Stimulated activated CD4-positive, alpha-beta T cell treated with anti-CD3 and anti-CD28 coated beads, Interleukin-15, amount 100 ng/mL, for 1 hour (primary cell): Measurements from ENCODE around the gene FBXO9.

Experiments
- DNase-seq, 2 donors: peaks; one replicate each; pipeline ENCODE4 v3.0.0-alpha.2; 2020; ENCODE audit warnings: low read depth in 1 of 2, low spot score in 1 of 2

Gene FBXO9

DNA sequence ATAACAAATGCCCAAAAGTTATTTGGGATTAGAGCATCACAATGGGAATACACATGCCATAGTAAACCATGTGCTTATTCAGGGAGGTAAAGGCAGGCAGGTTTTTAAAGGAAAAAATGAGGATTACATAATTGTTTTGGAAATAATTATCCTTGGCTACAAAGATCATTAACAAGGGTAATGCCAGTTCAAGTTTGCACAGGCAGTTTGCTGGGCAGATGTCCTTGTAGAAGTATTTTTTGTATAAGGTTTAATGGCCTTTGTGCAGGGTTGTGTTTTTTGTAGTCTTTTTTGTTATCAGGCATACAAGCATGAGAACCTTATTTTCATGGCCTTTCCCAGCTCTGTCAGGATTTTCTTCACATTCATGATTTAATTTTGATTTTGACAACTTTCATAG lies 24.7 kb downstream of the FBXO9 start:
- no peak for DNase-seq

DNA sequence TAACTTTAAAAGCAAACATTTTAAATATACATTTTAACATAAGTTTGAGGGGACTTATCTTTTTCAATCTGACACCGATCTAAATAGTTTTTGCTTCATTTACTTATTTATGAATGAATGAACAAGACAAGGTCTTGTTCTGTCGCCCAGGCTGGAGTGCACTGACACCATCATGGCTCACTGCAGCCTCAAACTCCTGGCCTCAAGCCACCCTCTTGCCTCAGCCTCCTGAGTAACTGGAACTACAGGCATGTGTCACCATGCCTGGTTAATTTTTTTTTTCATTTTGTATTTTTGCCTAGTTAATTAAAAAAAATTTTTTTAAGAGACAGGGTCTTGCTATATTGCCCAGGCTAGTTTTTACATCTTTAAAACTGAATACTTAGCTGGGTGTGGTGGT lies 25.4 kb downstream of the FBXO9 start:
- DNase-seq = no peak

DNA sequence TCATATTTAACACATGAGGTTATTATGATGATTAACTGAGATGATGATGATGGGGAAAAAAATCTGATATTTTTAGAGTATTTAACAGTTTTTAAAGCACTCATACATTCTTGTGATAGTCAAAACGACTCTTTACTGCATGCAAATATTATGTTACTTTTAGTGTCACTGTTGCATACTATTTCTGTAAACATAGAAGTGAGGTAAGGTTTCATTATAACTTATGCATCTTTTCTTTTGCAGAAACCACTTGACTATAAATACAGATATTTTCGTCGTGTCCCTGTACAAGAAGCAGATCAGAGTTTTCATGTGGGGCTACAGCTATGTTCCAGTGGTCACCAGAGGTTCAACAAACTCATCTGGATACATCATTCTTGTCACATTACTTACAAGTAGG lies 30.1 kb downstream of the FBXO9 start:
- DNase-seq = no peak

DNA sequence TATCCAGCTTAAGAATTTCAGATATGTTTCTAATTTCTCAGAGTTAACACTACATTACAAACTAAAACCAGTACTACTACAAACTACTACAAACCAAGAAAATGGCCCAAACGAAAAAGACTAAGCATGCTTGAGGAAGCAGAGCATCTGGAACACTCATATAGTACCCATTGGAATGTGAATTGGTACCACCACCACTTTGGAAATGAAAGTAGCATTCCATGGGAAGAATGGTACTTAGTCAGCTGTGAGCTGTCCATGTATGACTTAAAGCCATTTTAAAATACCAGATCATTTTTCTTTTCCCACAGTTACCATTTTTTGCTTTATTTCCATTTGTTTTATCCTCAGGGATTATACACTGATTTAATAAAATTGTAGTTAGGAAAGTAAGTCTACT lies 30.5 kb downstream of the FBXO9 start:
- DNase-seq = no peak

DNA sequence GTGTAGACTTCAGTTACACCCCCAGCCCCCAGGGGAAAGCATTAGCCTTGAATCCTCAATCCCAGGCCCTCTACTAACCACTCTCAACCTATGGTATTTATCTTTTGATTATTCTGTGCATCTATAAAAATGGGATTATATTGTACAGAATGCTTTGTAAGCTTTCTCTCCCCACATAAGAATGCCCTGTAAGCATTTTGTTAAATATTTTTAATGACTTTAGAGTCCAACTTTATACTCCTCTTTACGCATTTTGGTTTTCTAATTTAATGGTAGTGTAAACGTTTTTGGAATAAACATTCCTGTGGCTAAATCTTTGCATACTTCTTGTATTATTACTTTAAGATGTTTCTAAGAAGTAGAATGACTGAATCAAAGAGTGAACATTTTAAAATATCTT lies 35.4 kb downstream of the FBXO9 start:
- DNase-seq = no peak

DNA sequence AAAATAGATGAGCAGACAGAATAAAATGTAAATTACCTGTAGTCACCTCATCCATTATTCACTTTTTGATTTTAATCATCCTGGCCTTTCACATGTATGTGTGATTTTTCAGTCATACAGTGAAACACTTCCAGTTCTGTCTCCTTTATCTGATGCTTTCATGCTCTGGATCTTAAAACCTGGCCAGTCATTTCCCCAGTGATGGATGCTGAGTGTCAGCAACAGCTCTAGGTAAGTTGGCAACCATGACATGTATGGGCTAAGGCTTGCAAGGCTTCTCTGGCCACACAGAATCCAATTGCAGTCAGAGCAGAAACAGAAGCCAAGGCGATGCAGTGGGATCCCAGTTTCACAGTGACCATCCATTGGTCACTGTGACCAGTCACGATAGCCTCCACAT lies 35.8 kb downstream of the FBXO9 start:
- no peak for DNase-seq

DNA sequence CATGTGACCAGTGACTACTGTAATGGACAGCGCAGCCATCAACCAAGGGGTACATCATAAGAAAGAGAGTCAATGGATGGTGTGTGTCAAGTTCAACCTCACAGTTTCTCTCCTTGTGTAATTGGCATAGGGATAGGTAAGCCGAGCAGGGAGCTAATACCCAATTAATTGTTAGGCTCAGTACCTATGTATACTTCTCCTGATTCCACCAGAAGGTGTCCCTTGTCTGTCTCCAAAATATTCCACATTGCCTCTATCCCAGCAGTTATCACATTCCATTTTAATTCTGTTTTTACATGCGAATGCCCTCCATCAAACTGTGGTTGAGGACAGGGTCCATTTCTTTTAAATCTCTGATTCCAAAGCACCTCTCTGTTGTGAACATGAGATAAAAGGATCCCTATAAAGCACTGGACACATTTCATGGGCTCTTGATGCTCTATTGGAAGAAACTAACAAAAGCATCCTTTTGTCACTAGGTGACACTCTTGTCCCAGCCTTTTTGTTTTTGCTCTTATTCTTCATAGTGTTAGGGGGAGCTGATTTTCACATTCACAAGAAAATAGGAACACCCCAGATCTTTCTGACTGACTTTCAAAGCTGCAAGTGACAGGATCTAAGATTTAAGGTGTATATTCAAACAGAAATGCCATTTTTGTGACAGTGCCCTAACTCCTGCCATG lies 38.9 kb downstream of the FBXO9 start:
- DNase-seq = no peak

DNA sequence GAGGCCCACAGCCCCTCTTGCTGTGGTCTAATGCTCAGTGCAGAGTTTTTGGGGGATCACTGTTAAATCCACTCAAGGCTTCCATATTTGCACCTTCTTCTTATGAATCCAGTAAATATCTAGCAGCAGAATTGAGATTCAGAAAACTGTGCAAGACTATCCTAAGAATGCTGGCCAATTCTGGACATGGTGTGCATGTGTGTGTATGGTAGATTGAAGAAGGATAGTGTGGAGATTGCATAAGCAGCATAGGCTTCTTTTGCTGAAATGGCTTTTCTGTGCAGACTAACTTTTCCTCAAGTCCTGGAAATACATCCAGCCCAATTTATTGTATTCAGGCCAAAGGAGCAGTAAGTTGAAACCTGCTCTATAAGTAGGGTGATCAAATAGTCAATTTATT lies 39.7 kb downstream of the FBXO9 start:
- DNase-seq = no peak

DNA sequence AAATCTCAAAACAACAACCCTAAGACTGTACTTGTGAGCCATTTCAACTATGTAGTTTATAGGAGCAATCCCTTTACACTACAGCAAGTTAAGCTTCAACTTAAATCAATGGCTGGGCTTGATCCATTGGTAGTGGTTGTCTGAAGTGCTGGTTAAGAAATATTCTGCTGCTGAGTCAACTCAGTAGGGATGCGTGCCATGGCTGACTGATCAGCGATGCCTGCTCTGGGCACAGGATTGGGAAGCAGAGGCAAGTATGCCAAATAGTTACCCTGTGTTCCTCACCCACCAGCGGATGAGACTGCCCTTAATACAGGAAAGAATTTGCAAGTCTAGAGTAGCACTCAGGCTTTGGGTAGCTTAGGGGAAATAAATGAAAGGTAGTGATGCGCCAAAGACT lies 41.9 kb downstream of the FBXO9 start:
- DNase-seq = no peak

DNA sequence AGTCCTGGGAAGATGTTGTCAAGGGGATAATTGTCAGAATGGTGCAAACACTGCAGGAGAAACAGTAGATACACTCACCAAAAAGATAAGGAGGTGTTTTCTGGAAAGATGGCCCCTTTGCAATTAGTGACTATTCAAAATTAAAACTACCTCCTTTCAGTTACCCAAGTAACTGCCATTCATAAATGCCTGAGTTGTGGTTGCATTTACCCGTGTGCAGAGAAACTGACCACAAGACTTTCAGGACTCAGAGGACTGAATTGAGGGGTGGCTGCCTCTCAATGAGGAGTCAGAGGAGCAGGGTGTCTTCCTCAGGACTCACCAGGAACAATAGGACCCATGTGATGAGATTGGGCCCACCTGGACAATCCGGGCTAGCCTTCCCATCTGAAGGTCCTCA lies 44.4 kb downstream of the FBXO9 start:
- DNase-seq = no peak

DNA sequence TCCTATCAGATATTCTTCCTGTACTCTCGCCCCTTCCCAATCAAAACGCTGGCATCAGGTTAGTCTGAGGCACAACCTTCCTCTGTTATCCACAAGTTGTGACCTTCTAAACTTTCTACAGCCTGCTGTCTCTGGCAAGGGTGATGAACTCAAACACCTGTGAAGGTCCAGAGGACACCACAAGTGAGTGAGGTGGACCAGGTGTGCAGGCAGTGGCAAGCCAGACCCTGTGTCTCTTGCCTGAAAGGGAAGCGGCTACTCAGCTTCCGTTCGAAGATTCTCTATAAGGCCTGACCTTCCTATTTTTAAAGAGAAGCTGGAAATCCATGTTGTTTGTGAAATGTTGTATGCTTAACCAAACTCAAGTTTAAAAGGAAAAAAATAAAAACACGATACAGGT lies 46.7 kb downstream of the FBXO9 start:
- no peak for DNase-seq

DNA sequence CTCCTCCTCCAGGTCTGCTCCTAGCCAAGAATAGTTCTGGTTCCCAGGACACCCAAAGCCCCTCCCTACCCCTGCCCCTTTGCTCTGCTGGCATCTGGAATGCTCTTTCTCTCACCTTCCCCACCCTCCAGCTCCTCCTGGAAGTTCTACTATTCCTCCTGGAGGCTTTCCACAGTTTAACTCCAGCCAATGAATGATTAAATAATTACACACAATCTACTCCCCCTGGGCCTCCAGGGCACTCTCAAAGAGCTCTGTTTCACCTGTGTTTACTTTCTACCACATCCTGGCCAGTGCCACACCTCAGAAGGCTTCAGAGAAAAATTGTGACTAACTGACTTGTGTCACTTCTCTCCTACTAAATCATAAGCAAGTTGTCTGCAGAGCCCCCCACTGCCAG lies 47.2 kb downstream of the FBXO9 start:
- no peak for DNase-seq

DNA sequence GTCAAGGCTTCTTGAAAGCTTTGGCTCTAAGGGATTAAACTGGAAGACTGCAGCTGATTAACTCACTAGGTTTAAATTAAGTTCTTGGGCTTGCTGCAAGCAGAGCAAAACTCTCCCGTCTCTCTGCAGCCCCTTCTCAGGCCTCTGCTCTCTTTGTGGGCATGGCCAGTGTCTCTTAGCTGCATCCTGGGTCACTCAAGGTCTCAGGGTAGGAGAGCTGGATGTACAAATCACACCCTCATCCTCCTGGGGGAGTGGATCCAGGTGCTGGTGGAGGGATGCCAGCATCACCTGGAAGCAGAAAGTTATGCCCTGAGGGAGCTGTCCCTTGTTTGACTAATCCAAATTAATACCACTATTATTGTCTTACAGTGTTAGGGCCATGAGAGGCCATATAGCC lies 47.7 kb downstream of the FBXO9 start:
- no peak for DNase-seq

DNA sequence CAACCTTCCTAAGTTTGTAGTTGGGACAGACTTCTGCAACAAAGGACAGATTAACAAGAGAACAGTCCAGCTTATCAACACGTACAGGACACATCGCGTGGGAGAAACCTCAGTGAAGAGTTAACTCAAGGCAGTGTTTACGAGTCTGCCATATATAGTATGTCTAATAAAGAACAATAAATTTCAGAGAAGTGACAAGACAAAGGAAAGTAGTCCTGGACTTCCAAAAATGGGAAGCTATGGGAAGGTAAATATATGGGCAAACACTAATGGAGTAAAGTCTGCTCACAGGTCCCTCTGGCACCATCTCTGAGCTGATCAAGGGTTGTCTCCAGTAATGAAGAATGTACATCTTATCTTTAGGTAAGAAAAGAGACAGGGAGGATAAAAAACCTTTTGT lies 48.5 kb downstream of the FBXO9 start:
- DNase-seq = no peak

DNA sequence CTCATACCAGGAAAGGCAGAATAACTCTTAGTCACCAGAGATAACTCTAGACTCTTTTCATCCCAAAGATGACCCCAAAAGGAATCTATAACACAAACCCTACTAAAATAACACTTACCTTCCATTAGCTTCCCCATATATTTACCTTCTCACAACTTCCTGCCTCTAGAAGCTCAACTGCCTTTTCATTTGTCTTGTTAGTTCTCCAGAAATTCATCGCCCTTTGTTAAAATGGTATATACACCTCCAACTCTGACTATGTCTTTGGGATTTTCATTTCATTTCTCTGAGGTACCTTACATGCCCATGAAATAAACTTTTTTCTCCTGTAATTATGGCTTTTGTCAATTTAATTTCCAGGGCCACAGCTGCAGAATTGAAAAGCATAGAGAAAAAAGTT lies 49.9 kb downstream of the FBXO9 start:
- no peak for DNase-seq

DNA sequence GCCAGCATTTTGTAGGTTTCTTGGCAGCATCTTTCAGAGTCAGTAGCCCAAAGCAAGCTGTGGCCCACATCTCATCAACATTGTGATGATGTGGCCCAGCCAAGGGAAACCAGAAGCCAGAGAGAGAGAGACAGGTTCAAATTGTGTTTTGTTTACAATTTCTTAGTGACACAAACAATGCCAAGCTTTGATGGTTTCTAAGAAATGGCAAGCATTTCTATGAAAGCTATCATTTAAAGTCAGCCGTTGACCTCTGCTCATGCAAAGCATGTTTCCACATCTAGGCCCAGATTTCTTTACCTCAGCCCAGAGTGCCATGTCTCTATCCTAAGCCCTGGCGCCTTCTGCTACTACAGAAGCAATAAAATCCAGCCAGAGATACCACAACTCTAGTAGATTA lies 50.5 kb downstream of the FBXO9 start:
- no peak for DNase-seq

DNA sequence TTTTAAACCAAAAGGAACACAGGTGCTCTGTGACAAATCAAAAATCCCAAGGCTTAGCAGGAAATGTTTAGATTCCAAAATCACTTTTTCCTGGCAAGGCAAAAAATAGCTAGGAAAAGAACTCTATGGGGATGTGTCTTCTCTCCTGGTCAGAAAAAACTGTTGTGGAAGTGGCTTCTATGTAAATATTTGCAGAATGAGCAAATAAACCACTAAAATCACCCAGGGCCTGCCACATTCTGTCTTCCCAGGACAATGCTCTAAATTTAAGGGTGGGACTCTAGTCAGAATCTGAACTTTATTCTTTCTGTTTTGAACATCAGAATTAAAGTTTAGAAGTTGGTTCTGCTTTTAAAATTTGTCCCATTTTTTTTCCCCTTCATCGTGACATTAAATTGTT lies 54.1 kb downstream of the FBXO9 start:
- DNase-seq = no peak

DNA sequence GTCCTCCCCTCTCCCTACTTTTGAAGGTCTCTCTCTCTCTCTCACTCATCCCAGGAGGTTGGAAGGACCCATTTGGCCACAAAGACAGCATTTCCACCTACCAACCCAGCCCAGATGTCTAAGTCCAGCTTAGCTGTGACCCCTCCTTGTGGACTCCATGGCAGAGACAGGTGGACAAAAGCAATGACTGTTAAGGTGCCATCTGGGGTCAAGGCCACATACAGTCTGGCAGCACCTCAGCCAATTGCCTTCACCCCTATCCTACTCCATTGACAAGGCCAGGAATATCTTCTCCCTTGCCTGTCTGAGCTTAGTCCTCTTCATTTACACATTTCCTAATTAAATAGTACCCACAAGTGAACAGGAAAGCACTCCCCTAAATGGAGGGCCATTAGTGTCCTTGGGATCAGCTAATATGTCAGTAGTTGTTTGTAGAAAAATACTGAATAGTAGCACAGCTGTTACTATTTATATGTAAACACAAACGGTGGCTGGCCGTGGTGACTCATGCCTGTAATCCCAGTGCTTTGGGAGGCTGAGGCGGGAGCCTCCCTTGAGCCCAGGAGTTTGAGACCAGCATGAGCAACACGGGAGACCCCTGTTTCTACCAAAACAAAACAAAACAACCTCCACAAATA lies 54.7 kb downstream of the FBXO9 start:
- DNase-seq = no peak

DNA sequence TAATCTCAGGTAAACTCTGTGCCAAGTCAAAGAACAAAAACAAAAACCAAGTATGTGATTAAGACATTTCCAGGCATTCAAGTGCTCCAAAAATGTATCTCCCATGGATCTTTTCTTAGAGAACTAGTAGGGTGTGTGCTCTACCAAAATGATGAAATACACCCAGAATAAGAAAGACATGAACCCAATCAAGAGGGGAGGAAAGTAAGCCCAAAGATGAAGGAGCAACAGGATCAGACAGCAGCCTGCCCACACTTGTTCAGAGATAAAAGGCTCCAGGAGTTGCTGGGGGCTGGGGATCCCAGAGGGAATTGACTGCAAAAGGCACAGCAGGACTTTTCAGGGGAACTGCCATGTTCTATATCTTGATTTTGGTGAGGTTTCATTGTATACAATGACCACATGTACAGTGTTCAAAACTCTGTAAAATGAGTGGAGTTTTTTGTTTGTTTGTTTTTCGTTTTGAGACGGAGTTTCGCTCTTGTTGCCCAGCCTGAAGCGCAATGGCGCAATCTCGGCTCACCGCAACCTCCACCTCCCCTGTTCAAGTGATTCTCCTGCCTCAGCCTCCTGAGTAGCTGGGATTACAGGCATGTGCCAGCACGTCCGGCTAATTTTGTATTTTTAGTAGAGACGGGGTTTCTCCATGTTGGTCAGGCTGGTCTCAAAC lies 59.1 kb downstream of the FBXO9 start:
- no peak for DNase-seq

DNA sequence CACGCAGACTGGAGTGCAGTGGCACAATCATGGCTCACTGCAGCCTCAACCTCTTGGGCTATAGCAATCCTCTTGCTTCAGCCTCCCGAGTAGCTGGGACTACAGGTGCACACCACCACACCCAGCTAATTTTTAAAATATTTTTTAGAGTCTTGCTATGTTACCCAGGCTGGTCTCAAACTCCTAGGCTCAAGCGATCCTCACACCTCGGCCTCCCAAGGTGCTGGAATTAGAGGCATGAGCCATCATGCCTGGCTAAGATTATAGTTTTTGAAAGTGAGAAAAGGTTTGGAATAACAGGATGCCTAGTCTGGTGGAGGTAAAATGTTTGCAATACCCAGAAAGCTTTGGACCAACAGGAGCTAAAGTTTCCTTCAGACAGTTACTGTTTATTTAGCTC lies 60.1 kb downstream of the FBXO9 start:
- DNase-seq = no peak

DNA sequence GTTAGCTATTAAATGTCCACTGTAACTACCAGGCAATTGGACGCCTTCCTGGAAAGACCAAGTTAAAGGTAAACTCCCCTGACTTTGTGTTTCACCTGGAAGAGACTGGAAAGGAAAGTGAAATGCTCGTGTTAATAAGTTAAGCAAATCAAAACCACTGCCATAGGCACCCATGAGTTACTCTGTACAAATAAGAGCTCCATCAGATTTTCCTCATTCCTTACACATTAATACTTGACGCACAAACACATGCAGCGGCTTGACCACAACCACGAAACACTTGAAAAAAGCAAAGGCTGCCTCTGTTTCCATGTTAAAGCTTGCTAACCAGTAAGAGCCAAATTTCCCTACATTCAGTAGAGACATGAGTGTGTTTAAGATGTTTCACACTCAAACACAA lies 63.6 kb downstream of the FBXO9 start:
- DNase-seq = no peak

DNA sequence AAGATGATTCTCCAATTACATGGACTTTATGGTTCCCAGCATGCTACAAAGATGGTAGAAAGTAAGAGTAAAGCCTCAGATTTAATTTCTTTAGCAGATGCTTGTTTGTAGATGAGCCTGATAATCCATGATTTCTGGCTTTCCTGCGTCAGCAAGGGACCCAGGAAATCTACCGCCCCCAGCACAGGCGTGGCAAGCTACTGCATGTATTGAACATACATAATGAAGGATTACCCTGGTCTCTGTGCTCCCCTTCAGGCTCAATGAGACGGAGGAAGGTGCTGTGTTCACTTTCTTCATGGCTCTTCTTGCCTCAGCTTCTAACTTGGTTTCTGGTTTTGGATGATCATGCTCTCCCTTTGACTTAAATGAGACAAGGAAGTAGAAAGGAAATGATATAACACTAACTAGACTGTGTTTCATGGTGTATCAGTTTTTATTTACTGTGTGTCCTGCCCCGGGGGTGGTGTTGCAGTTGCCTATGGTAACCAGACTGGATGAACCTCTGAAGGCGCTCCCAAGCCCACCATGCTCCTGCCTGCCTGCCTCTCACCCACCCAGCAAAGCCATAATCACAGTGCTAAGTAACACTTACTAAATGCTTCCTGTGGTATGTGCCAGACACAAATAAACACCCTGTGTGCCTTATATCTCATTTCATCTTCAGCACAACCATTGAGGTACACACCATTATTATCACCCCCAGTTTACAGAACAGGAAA lies 65.5 kb downstream of the FBXO9 start:
- no peak for DNase-seq
